Ovary (tissue), 9 donors: ENCODE measurements around the gene USP20. TPM values are rescaled to one million over a fixed set of nuclear protein-coding genes. Genes with fewer than 3 reads are reported as not detected.

Experiments
- DNase-seq, 5 donors: peaks; one replicate each; pipeline ENCODE4 v3.0.0-alpha.2; 2019 to 2020
- H3K27ac ChIP-seq, 2 donors: fragments of 200-600 bp; one replicate each; pipeline versions ENCODE4 v1.5.1 to v1.8.0; 2019 to 2022
- H3K27me3 ChIP-seq: fragments of 200-600 bp; one replicate; pipeline ENCODE4 v1.8.0; 2022
- H3K36me3 ChIP-seq: fragments of 200-600 bp; sonication (generic); one replicate; pipeline ENCODE4 v1.5.1; 2019
- H3K4me1 ChIP-seq: one replicate; pipeline ENCODE4 v1.8.1; 2013; ENCODE audit warnings: mild to moderate bottlenecking, moderate library complexity; ENCODE audit not compliant: insufficient read depth
- H3K4me3 ChIP-seq: fragments of 200-600 bp; sonication (generic); one replicate; pipeline ENCODE4 v1.5.1; 2017
- H3K9me3 ChIP-seq, 2 donors: fragments of 200-600 bp in 1 of 2; sonication (generic) in 1 of 2; one replicate each; pipeline versions ENCODE4 v1.5.1 to v1.8.1; 2013 to 2019; ENCODE audit warnings: mild to moderate bottlenecking in 1 of 2, moderate library complexity in 1 of 2
- EP300 ChIP-seq: sonication (generic); formaldehyde crosslinking; IDR thresholded peaks from one replicate; pipeline ENCODE4 v1.6.1; 2017; ENCODE audit warnings: antibody characterized with exemption
- POLR2A ChIP-seq: fragments of 450-650 bp; IDR thresholded peaks from one replicate; pipeline ENCODE4 v1.6.1; 2017; ENCODE audit warnings: antibody characterized with exemption, mild to moderate bottlenecking, moderate library complexity
- WGBS, 3 donors: extraction: QIAGEN DNeasy Blood & Tissue Kit in 1 of 3; methylation state at CpG; one replicate each; pipeline versions ENCODE4 v1.1.5 to v1.1.7; 2013 to 2017; 5-methylcytosine and 5-hydroxymethylcytosine counted together
- intact Hi-C, 4 donors: fragments of 100-400 bp; cut with DNase I; formaldehyde crosslinking; loops; one replicate each; pipeline versions ENCODE4 v1.11.0 to v1.15.1; 2022 to 2023
- polyA plus RNA-seq, 2 donors: library from polyadenylated mRNA; stranded (reverse); fragments of 200-250 nt in 1 of 2; fragments of 350-450 nt in 1 of 2; fragmentation: Illumina TruSeq in 1 of 2; extraction: RNeasy Lipid Tissue Mini Kit (QIAGEN cat#74804) in 1 of 2; gene quantifications; one replicate each; pipeline ENCODE4 v1.2.3, GENCODE V29; 2013 to 2014
- total RNA-seq, 7 donors: library from RNA; depleted of rRNA in 2 of 7; stranded (reverse); fragments of >200 nt in 2 of 7; fragmentation: NEBNext Ultra II Directional in 3 of 7; extraction: Animal tissue kit (Norgen Biotek cat#: 25700) in 3 of 7; gene quantifications; one replicate each; pipeline versions ENCODE4 v1.1.0 to v1.2.4, GENCODE V29; 2016 to 2023
- TF ChIP-seq, protein P1 (sequence below), 3 donors: fragments of 450-650 bp in 2 of 3; fragments of 200-600 bp in 1 of 3; IDR thresholded peaks; one replicate each; pipeline versions ENCODE4 v1.5.1 to v1.8.0; 2016 to 2022; ENCODE audit warnings: antibody characterized with exemption in 3 of 3, mild to moderate bottlenecking in 1 of 3
- donor health status: DM: no; HTN: no; CAD: no; lungs with moderate emphysema.
- donor health status: DM: no; HTN: no; CAD: no.
- donor health status: Bipolar disorder and iron deficiency.
- donor health status: DM: yes; HTN: yes; CAD: no.
- donor health status: DM: no; HTN: no; CAD: no.
- donor health status: DM: yes; HTN: yes; CAD: no.

Gene USP20
- total and polyA plus RNA-seq, 9 donors: 6.8 to 39.8 (median 30.7) TPM

DNA sequence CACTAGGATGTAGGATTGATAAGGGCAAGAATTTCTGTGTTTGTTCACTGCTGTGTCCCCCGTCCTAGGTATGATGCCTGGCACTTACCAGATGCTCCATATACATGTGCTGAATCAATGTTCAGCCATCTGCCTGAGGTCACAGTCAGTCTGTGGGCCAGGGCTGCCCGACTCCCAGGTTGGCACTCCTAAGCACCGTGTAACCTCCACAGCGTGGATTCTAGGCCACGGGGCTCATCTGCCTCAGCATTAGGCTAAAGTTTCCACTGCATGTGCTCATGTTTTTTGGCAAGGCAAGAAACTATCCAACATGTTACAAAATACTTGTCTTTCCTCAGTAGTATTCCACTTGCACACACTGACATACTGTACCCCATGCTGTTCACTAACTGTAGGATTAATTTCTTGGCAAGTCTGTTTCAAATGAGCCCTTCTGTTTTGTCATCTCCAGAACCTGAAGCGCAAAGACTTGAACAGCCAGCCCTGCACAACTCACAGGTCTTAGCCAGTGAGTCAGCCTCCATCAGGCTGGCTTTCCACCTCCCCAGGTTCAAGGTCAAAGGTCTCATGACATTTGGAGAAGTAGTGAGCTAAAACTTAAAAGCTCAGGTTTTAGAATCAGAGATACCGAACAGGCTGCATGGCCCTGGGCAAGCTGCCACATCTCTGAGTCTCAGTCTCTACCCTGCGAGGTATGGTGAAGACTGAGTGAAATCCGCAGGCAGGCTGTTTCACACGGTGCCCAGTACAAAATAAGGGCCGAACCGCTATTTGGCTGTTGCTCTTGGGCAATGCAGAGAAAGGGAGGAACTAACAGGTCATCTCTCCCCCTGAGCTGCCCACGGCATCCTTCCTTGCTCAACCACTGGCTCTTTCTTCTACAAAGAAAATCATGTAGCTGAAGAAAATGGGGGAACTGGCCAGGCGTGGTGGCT, 18.5 kb upstream of the USP20 start:
- no peaks in the 10 kb centered on the region for H3K27me3 ChIP-seq
- H3K36me3 ChIP-seq: no peaks in the 10 kb centered on the region
- H3K27ac ChIP-seq: no peak overlapping the region
- WGBS, 3 donors: 84 to 88% (median 86%) methylated on average over 14 of the region's 14 CpGs
- no peaks in the 10 kb centered on the region for H3K4me1 ChIP-seq
- TF ChIP-seq POLR2A: no peak
- no peak for TF ChIP-seq EP300
- TF ChIP-seq, protein P1, sequence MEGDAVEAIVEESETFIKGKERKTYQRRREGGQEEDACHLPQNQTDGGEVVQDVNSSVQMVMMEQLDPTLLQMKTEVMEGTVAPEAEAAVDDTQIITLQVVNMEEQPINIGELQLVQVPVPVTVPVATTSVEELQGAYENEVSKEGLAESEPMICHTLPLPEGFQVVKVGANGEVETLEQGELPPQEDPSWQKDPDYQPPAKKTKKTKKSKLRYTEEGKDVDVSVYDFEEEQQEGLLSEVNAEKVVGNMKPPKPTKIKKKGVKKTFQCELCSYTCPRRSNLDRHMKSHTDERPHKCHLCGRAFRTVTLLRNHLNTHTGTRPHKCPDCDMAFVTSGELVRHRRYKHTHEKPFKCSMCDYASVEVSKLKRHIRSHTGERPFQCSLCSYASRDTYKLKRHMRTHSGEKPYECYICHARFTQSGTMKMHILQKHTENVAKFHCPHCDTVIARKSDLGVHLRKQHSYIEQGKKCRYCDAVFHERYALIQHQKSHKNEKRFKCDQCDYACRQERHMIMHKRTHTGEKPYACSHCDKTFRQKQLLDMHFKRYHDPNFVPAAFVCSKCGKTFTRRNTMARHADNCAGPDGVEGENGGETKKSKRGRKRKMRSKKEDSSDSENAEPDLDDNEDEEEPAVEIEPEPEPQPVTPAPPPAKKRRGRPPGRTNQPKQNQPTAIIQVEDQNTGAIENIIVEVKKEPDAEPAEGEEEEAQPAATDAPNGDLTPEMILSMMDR (IDR thresholded peaks at IDR 0.05): no peak
- no peak overlapping the region for H3K4me3 ChIP-seq
- no peaks in the 10 kb centered on the region for H3K9me3 ChIP-seq
- no peak for DNase-seq
- intact Hi-C loops: no loop called here

DNA sequence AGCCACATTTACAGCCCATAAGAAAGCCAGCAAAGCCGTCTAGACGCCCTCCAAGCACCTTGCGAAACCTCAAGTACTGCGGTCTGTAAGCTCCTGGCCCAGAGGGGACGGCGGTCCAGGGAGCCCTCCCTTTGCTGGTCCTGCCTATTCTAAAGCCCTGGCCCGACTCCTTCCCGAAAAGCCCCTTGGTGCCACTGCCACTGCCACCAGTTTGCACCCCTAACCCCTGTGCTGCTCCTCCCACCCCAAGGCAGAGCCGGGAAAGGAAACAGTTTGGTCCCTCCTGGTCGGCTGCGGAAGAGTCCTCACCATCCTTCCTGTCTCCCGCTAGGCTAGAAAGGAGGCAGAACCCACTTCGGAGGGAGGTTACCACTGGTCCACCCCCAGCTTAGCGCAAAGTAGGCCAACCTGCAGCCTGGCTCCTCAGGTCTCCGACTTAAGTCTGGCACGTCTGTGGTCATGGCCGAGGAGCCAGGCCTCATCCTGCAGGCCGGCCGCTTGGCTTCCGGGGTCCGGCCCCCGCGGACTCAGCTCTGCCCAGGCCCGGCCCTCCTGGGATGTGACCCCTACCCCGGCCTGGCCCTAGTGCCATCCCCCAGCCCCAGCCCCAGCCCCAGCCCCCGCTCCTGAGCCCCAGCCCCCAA, 12.2 kb upstream of the USP20 start:
- TF ChIP-seq EP300 (no peak), POLR2A (no peak)
- TF ChIP-seq, protein P1 (IDR thresholded peaks at IDR 0.05): no peak
- intact Hi-C loops: no loop called here
- no peaks in the 10 kb centered on the region for H3K27me3 ChIP-seq
- peak overlapping the region; percentile 96 for H3K4me3 ChIP-seq
- no peaks in the 10 kb centered on the region for H3K9me3 ChIP-seq
- H3K27ac ChIP-seq: no peak overlapping the region
- peaks cover 4% of the 10 kb centered on the region for H3K4me1 ChIP-seq
- WGBS, 3 donors: 14 to 18% (median 16%) methylated on average over 24 to 26 of the region's 26 CpGs
- peak in 2 of 5 donors; percentile 40 to 50 for DNase-seq
- H3K36me3 ChIP-seq: no peaks in the 10 kb centered on the region

DNA sequence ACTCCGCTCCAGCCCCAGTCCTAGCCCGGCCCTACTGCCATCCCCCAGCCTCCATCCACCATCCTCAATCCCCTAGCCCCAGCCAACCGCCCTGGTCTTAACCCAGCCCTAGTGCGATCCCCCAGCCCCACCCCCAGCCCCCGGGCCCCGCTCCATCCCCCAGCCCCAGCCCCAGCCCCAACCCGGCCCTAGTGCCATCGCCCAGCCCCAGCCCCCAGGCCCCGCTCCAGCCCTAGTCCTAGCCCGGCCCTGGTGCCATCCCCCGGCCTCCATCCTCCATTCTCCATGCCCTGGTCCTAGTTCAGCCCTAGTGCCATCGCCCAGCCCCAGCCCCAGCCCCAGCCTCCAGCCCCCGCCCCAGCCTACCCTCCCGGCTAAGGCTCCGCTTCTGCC, 11.7 kb upstream of the USP20 start:
- Histone ChIP-seq H3K27ac (no peak overlapping the region), H3K27me3 (no peaks in the 10 kb centered on the region), H3K4me1 (peaks cover 4% of the 10 kb centered on the region), H3K36me3 (no peaks in the 10 kb centered on the region), H3K4me3 (peak overlapping the region; percentile 96), H3K9me3 (no peaks in the 10 kb centered on the region)
- TF ChIP-seq, protein P1 (IDR thresholded peaks at IDR 0.05): no peak
- TF ChIP-seq EP300 (no peak), POLR2A (no peak)
- intact Hi-C loops: no loop called here
- WGBS, 3 donors: 0 to 2% (median 2%) methylated on average over 10 to 15 of the region's 15 CpGs
- DNase-seq: no peak

DNA sequence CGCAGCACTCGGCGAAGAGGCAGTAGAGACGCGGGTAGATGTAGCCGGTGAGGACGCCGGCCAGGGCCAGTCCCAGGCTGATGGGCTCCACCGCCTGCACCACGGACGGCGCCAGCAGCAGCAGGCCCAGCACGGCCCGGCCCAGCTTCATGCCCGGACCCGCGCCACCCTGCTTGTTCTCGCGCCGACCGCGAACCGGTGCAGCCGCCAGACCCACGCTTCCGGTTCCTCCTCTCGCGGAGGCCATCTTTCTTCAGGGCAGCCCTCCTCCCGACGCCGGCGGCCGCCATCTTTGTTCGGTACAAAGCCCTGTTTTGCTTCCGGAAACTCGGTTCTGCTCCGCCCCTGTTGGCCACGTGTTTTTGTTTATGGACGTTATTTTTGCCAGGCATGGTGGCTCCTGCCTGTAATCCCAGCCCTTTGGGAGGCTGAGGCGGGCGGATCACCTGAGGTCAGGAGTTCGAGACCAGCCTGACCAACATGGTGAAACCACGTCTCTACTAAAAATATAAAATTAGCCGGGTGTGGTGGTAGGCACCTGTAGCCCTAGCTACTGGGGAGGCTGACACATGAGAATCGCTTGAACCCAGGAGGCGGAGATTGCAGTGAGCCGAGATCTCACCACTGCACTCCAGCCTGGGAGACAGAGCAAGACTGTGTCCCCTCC, 11.2 kb upstream of the USP20 start, which contains the start of gene TOR1A:
TOR1A (minus strand) TSS at position 202 of the 667 bp plus-strand sequence; CDS start at position 151, 51 bp downstream.
- no peaks in the 10 kb centered on the region for H3K36me3 ChIP-seq
- H3K4me3 ChIP-seq: peak within 1 kb of the TSS; percentile 96
- DNase-seq: peak; percentile 93 to 97 (median 95)
- peak; percentile 24 for TF ChIP-seq POLR2A
- TF ChIP-seq, protein P1 (IDR thresholded peaks at IDR 0.05): no peak
- no peak for TF ChIP-seq EP300
- no peaks in the 10 kb centered on the region for H3K27me3 ChIP-seq
- peaks cover 4% of the 10 kb centered on the region for H3K4me1 ChIP-seq
- intact Hi-C loops: no loop called here
- 3 to 5% (median 4%) methylated on average over 47 of the region's 47 CpGs for WGBS, 3 donors
- H3K9me3 ChIP-seq: no peaks in the 10 kb centered on the region
- H3K27ac ChIP-seq: peak within 1 kb of the TSS in 1 of 2 donors; percentile 37
